Ovary (tissue), 9 donors: Measurements from ENCODE around the gene SF3A2. TPM values are rescaled to one million over a fixed set of nuclear protein-coding genes. Genes with fewer than 3 reads are reported as not detected.

Source experiments
- DNase-seq, 5 donors: peaks; one replicate each; pipeline ENCODE4 v3.0.0-alpha.2; 2019 to 2020
- H3K27ac ChIP-seq, 2 donors: fragments of 200-600 bp; one replicate each; pipeline versions ENCODE4 v1.5.1 to v1.8.0; 2019 to 2022
- H3K27me3 ChIP-seq: fragments of 200-600 bp; one replicate; pipeline ENCODE4 v1.8.0; 2022
- H3K36me3 ChIP-seq: fragments of 200-600 bp; sonication (generic); one replicate; pipeline ENCODE4 v1.5.1; 2019
- H3K4me1 ChIP-seq: one replicate; pipeline ENCODE4 v1.8.1; 2013; ENCODE audit warnings: mild to moderate bottlenecking, moderate library complexity; ENCODE audit not compliant: insufficient read depth
- H3K4me3 ChIP-seq: fragments of 200-600 bp; sonication (generic); one replicate; pipeline ENCODE4 v1.5.1; 2017
- H3K9me3 ChIP-seq, 2 donors: fragments of 200-600 bp in 1 of 2; sonication (generic) in 1 of 2; one replicate each; pipeline versions ENCODE4 v1.5.1 to v1.8.1; 2013 to 2019; ENCODE audit warnings: mild to moderate bottlenecking in 1 of 2, moderate library complexity in 1 of 2
- EP300 ChIP-seq: sonication (generic); formaldehyde crosslinking; IDR thresholded peaks from one replicate; pipeline ENCODE4 v1.6.1; 2017; ENCODE audit warnings: antibody characterized with exemption
- POLR2A ChIP-seq: fragments of 450-650 bp; IDR thresholded peaks from one replicate; pipeline ENCODE4 v1.6.1; 2017; ENCODE audit warnings: antibody characterized with exemption, mild to moderate bottlenecking, moderate library complexity
- WGBS, 3 donors: extraction: QIAGEN DNeasy Blood & Tissue Kit in 1 of 3; methylation state at CpG; one replicate each; pipeline versions ENCODE4 v1.1.5 to v1.1.7; 2013 to 2017; 5-methylcytosine and 5-hydroxymethylcytosine counted together
- intact Hi-C, 4 donors: fragments of 100-400 bp; cut with DNase I; formaldehyde crosslinking; loops; one replicate each; pipeline versions ENCODE4 v1.11.0 to v1.15.1; 2022 to 2023
- polyA plus RNA-seq, 2 donors: library from polyadenylated mRNA; stranded (reverse); fragments of 200-250 nt in 1 of 2; fragments of 350-450 nt in 1 of 2; fragmentation: Illumina TruSeq in 1 of 2; extraction: RNeasy Lipid Tissue Mini Kit (QIAGEN cat#74804) in 1 of 2; gene quantifications; one replicate each; pipeline ENCODE4 v1.2.3, GENCODE V29; 2013 to 2014
- total RNA-seq, 7 donors: library from RNA; depleted of rRNA in 2 of 7; stranded (reverse); fragments of >200 nt in 2 of 7; fragmentation: NEBNext Ultra II Directional in 3 of 7; extraction: Animal tissue kit (Norgen Biotek cat#: 25700) in 3 of 7; gene quantifications; one replicate each; pipeline versions ENCODE4 v1.1.0 to v1.2.4, GENCODE V29; 2016 to 2023
- TF ChIP-seq, protein P1 (sequence below), 3 donors: fragments of 450-650 bp in 2 of 3; fragments of 200-600 bp in 1 of 3; IDR thresholded peaks; one replicate each; pipeline versions ENCODE4 v1.5.1 to v1.8.0; 2016 to 2022; ENCODE audit warnings: antibody characterized with exemption in 3 of 3, mild to moderate bottlenecking in 1 of 3
- donor health status: DM: no; HTN: no; CAD: no; lungs with moderate emphysema.
- donor health status: DM: no; HTN: no; CAD: no.
- donor health status: Bipolar disorder and iron deficiency.
- donor health status: DM: yes; HTN: yes; CAD: no.
- donor health status: DM: no; HTN: no; CAD: no.
- donor health status: DM: yes; HTN: yes; CAD: no.

SF3A2 gene
- total and polyA plus RNA-seq, 9 donors: 13.7 to 137 (median 89.8) TPM

DNA sequence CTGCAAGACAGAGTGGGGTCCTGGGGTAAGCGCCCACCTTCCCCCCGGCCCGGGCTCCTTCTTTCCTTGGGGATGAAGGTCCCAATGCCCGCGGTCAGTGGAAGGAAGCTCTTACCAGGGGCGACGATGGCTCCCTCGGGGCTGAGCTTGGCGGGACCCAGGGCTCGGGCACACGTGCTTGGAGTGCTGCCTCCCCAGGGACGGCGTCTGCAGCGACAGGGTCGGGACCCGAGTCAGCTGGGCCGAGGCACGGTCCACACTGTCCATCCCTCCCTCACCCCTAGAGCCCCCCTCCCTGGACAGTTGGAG is 16.1 kb downstream of the SF3A2 start:
- TF ChIP-seq, protein P1, sequence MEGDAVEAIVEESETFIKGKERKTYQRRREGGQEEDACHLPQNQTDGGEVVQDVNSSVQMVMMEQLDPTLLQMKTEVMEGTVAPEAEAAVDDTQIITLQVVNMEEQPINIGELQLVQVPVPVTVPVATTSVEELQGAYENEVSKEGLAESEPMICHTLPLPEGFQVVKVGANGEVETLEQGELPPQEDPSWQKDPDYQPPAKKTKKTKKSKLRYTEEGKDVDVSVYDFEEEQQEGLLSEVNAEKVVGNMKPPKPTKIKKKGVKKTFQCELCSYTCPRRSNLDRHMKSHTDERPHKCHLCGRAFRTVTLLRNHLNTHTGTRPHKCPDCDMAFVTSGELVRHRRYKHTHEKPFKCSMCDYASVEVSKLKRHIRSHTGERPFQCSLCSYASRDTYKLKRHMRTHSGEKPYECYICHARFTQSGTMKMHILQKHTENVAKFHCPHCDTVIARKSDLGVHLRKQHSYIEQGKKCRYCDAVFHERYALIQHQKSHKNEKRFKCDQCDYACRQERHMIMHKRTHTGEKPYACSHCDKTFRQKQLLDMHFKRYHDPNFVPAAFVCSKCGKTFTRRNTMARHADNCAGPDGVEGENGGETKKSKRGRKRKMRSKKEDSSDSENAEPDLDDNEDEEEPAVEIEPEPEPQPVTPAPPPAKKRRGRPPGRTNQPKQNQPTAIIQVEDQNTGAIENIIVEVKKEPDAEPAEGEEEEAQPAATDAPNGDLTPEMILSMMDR (IDR thresholded peaks at IDR 0.05): no peak
- TF ChIP-seq EP300: no peak
- TF ChIP-seq POLR2A: no peak
- WGBS, 3 donors: 6 to 8% (median 6%) methylated on average over 16 to 18 of the region's 18 CpGs
- H3K36me3 ChIP-seq: no peaks in the 10 kb centered on the region
- H3K4me3 ChIP-seq: no peak overlapping the region
- peaks cover 17% of the 10 kb centered on the region for H3K4me1 ChIP-seq
- no peaks in the 10 kb centered on the region for H3K9me3 ChIP-seq
- H3K27ac ChIP-seq: no peak overlapping the region
- intact Hi-C loops: no loop called here
- DNase-seq: no peak
- H3K27me3 ChIP-seq: peaks cover 16% of the 10 kb centered on the region

DNA sequence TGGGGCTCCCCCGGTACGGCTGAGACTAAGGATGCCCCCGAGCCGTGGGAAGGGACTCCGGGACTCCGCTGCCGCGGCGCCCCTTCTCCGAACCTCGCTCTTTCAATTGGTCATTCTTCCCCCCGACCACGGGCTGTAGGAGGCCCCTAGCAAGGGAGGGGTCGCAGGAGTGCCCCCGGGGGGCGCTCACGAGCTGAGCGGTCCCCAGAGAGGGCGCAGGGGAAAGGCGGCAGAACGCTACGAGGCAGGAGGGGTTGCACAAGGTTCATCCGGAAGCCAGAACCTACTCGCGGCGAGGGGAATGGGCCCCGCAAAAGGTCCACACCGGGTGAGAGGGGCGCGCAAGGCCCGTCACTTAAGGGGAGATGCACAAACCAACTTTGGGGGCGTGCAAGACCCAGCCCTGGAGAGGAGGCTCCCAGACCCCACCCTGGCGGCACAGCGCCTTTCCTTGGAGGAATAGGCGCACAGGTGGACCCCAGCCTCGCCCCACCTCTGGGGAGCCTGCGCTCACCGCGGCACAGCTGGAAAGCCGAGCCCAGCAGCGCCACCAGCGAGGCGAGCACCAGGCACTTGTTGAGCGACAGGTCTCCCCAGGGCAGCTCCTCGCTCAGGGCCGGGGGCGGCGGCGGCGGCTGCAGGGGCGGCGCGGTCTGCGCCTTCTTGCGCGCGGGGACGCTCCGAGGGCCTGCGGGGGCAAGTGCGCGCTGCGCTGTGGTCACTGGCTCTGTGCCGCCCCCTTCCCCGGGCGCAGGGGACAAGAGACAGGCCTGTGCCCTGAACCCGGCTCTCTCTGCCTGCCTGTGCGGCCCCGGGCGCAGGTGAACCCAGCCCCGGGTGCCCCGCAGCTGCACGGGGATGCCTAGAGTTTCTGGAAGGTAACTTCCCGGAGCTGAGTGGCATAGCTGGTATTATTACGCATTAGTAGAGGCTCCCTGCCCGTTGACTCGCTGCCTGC is 16.8 kb downstream of the SF3A2 start:
- Histone ChIP-seq H3K9me3 (no peaks in the 10 kb centered on the region), H3K4me1 (peaks cover 17% of the 10 kb centered on the region), H3K36me3 (no peaks in the 10 kb centered on the region), H3K27ac (no peak overlapping the region), H3K27me3 (peaks cover 16% of the 10 kb centered on the region), H3K4me3 (no peak overlapping the region)
- intact Hi-C loops: no loop called here
- 2 to 4% (median 4%) methylated on average over 46 to 77 of the region's 77 CpGs for WGBS, 3 donors
- TF ChIP-seq, protein P1 (IDR thresholded peaks at IDR 0.05): no peak
- TF ChIP-seq POLR2A (no peak), EP300 (no peak)
- no peak for DNase-seq

DNA sequence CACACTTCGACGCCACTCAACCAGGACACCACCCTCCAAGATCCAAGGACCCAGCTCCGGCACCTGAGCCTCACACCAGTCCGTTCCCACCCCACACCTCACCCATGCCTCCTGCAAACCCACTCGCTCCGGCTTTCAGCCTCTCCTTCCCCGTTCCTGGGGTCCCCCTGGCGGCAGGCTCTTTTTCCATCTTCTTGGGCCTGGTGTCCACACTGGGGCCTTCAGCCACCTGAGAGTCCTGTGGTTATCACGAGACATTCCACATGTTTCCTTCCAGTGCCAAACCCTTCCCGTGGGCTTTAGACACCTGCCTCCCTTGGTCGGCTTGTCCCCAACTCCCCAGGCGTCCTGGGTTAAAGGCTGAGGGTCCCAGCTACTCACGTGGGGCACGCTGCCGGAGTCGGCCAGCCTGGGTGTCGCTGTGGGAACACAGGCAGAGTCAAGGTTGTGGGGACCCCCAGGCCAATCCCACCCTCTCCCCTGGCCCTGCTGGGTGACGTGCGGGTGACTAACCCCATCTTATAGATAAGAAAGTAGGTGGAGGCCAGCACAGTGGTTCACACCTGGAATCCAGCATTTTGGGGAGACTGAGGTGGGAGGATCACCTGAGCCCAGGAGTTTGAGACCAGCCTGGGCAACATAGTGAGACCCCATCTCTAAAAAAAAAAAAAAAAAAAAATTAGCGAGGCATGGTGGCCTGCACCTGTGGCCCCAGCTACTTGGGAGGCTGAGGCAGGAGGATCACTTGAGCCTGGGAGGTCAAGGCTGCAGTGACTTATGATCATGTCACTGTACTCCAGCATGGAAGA is 17.6 kb downstream of the SF3A2 start:
- H3K27me3 ChIP-seq: peaks cover 16% of the 10 kb centered on the region
- H3K27ac ChIP-seq: no peak overlapping the region
- WGBS, 3 donors: 55 to 60% (median 56%) methylated on average over 20 of the region's 20 CpGs
- intact Hi-C loops: no loop called here
- no peak overlapping the region for H3K4me3 ChIP-seq
- no peaks in the 10 kb centered on the region for H3K36me3 ChIP-seq
- peak in 2 of 5 donors; percentile 21 to 64 for DNase-seq
- H3K9me3 ChIP-seq: no peaks in the 10 kb centered on the region
- TF ChIP-seq EP300 (no peak), POLR2A (no peak)
- TF ChIP-seq, protein P1 (IDR thresholded peaks at IDR 0.05): no peak
- peaks cover 17% of the 10 kb centered on the region for H3K4me1 ChIP-seq

DNA sequence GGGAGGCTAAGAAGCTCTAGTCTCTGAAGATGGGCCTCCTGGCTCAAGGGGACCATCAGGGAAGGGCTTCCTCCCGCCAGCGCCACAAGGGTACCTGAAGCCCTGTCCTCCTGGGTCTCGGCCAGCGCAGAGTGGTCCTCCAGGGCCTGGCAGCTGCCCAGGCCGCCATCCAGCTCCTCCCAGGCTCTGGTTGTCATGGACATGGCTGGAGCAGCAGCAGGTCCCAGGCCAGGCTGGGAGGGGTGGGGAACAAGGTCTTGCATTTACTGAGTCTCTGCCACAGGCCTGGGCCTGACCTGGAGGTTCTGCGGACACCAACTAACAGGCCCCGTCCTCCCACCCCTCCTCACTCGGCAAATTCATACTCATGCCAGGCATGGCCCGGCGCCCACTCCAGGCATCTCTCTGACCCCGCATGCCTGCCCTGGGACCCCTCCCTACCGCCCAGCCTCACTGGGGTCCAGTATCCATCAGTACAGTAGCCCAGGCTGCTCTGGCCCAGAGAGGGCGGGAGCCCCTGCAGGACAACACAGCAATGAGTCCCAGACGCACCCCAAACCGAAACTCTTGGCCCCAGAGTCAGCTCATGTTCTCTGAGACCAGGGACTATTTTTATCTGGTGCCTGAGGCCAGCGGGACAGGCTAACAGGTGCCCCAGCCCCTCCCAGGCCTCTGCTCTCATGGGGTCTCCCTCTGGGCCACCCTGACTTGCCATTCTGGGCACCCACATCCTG is 18.7 kb downstream of the SF3A2 start:
- whole genome bisulfite sequencing, 3 donors: 87 to 92% (median 88%) methylated on average over 16 of the region's 16 CpGs
- TF ChIP-seq, protein P1 (IDR thresholded peaks at IDR 0.05): no peak
- TF ChIP-seq EP300 (no peak), POLR2A (no peak)
- Histone ChIP-seq H3K36me3 (no peaks in the 10 kb centered on the region), H3K4me3 (no peak overlapping the region), H3K4me1 (peaks cover 15% of the 10 kb centered on the region), H3K9me3 (no peaks in the 10 kb centered on the region), H3K27ac (no peak overlapping the region), H3K27me3 (peaks cover 16% of the 10 kb centered on the region)
- no peak for DNase-seq
- intact Hi-C loops: no loop called here
